H1 (cell line): Measurements from ENCODE around the gene ASS1. TPM values are rescaled to one million over a fixed set of nuclear protein-coding genes. Genes with fewer than 3 reads are reported as not detected.

Experiments
- CTCF ChIA-PET: fragments of 300-600 bp; sonication (Branson Sonifier 250); formaldehyde crosslinking; loops from one replicate; lab custom pipeline; 2021; ENCODE audit not compliant: partially characterized antibody; lab: Charles Lee
- POLR2A ChIA-PET: fragments of 300-600 bp; sonication (Branson Sonifier 250); formaldehyde crosslinking; loops from one replicate; lab custom pipeline; 2021; ENCODE audit warnings: inconsistent platforms; ENCODE audit not compliant: partially characterized antibody; lab: Charles Lee
- DNase-seq, 2 experiments: peaks; one replicate each; pipeline versions ENCODE4 v3.0.0 to v3.0.0-alpha.2; 2010 to 2022; ENCODE audit warnings: low spot score in 2 of 2, low read depth in 1 of 2, mixed read lengths in 1 of 2
- FAIRE-seq: peaks from 2 replicates; lab custom pipeline; 2011; peaks lifted over from hg19 to GRCh38; lab: Jason Lieb, UNC
- H2AFZ ChIP-seq: 2 replicates; pipeline ENCODE4 v1.8.1; 2012; ENCODE audit warnings: low read length, inconsistent platforms
- H2AK5ac ChIP-seq: 2 replicates; pipeline ENCODE4 v1.6.1; 2013; ENCODE audit warnings: low read depth, low read length
- H2BK120ac ChIP-seq: replicated peaks from 2 replicates; pipeline ENCODE3; 2013; ENCODE audit warnings: low read depth, low read length, inconsistent platforms
- H2BK12ac ChIP-seq: 2 replicates; pipeline ENCODE4 v1.6.1; 2013; ENCODE audit warnings: low read depth, low read length
- H2BK15ac ChIP-seq: 2 replicates; pipeline ENCODE4 v1.6.1; 2013; ENCODE audit warnings: low read length
- H2BK20ac ChIP-seq: 2 replicates; pipeline ENCODE4 v1.6.1; 2013; ENCODE audit warnings: low read length
- H2BK5ac ChIP-seq: 2 replicates; pipeline ENCODE4 v1.6.1; 2013; ENCODE audit warnings: low read depth, low read length
- H3K14ac ChIP-seq: 2 replicates; pipeline ENCODE4 v1.6.1; 2013; ENCODE audit warnings: inconsistent platforms; ENCODE audit not compliant: insufficient read length
- H3K18ac ChIP-seq: 2 replicates; pipeline ENCODE4 v1.6.1; 2013; ENCODE audit warnings: low read length; ENCODE audit errors: extremely low read depth
- H3K23ac ChIP-seq: 2 replicates; pipeline ENCODE4 v1.6.1; 2013; ENCODE audit warnings: inconsistent platforms; ENCODE audit not compliant: insufficient read length
- H3K23me2 ChIP-seq: 2 replicates; pipeline ENCODE4 v1.6.1; 2013; ENCODE audit warnings: low read depth, low read length
- H3K27ac ChIP-seq: 2 replicates; pipeline ENCODE4 v1.6.1; 2011; ENCODE audit warnings: low read depth, low read length, inconsistent platforms
- H3K27me3 ChIP-seq, 4 experiments: replicated peaks in 1 of 4; 1 replicate in 1 of 4; 2 replicates in 3 of 4; pipeline versions ENCODE4 v1.6.1 to v1.8.1; 2011 to 2013; ENCODE audit warnings: low read length in 3 of 4, mild to moderate bottlenecking in 3 of 4, inconsistent platforms in 2 of 4, mixed read lengths in 2 of 4, moderate library complexity in 1 of 4; ENCODE audit not compliant: control insufficient read depth in 3 of 4, insufficient read depth in 3 of 4; ENCODE audit errors: extremely low read depth in 1 of 4
- H3K36me3 ChIP-seq, 4 experiments: 2 replicates each; pipeline versions ENCODE4 v1.6.1 to v1.8.1; 2011 to 2013; ENCODE audit warnings: mild to moderate bottlenecking in 4 of 4, low read length in 3 of 4, moderate library complexity in 2 of 4, control low read depth in 1 of 4, inconsistent platforms in 1 of 4; ENCODE audit not compliant: insufficient read depth in 4 of 4, control insufficient read depth in 2 of 4
- H3K4ac ChIP-seq: replicated peaks from 2 replicates; pipeline ENCODE3; 2013; ENCODE audit warnings: low read length, low read depth, mixed read lengths, inconsistent platforms; ENCODE audit not compliant: insufficient read length
- H3K4me1 ChIP-seq, 4 experiments: replicated peaks in 1 of 4; 1 replicate in 1 of 4; 2 replicates in 3 of 4; pipeline versions ENCODE4 v1.6.1 to v1.8.1; 2011 to 2013; ENCODE audit warnings: low read length in 3 of 4, inconsistent platforms in 2 of 4, mixed read lengths in 1 of 4; ENCODE audit not compliant: insufficient read depth in 4 of 4, control insufficient read depth in 3 of 4
- H3K4me2 ChIP-seq, 2 experiments: 2 replicates each; pipeline versions ENCODE4 v1.6.1 to v1.8.1; 2011 to 2013; ENCODE audit warnings: low read depth in 2 of 2, low read length in 2 of 2, control low read depth in 1 of 2, inconsistent platforms in 1 of 2, mild to moderate bottlenecking in 1 of 2; ENCODE audit not compliant: insufficient read depth in 1 of 2
- H3K4me3 ChIP-seq, 4 experiments: fragments of 200-600, 300-600 bp in 1 of 4; sonication (generic), shearing (Covaris generic), sonication (Bioruptor Twin) in 1 of 4; 2 replicates each; pipeline versions ENCODE4 v1.5.1 to v1.8.1; 2011 to 2016; ENCODE audit warnings: low read length in 4 of 4, low read depth in 3 of 4, control low read depth in 2 of 4, inconsistent platforms in 2 of 4, mild to moderate bottlenecking in 2 of 4, mixed read lengths in 1 of 4, moderate library complexity in 1 of 4; ENCODE audit not compliant: insufficient read depth in 2 of 4; ENCODE audit errors: extremely low read depth in 1 of 4
- H3K56ac ChIP-seq: replicated peaks from 2 replicates; pipeline ENCODE3; 2013; ENCODE audit warnings: low read depth, mild to moderate bottlenecking, mixed read lengths, low read length, inconsistent platforms; ENCODE audit not compliant: insufficient read length
- H3K79me1 ChIP-seq: 2 replicates; pipeline ENCODE4 v1.6.1; 2013; ENCODE audit warnings: low read depth, low read length, control low read depth
- H3K79me2 ChIP-seq, 2 experiments: 2 replicates each; pipeline versions ENCODE4 v1.6.1 to v1.8.1; 2012 to 2013; ENCODE audit warnings: low read length in 2 of 2, mild to moderate bottlenecking in 2 of 2, inconsistent platforms in 1 of 2; ENCODE audit not compliant: insufficient read depth in 2 of 2, control insufficient read depth in 1 of 2
- H3K9ac ChIP-seq, 4 experiments: replicated peaks in 1 of 4; 1 replicate in 1 of 4; 2 replicates in 3 of 4; pipeline versions ENCODE4 v1.6.1 to v1.8.1; 2011 to 2013; ENCODE audit warnings: low read depth in 3 of 4, low read length in 3 of 4, control low read depth in 2 of 4, mild to moderate bottlenecking in 2 of 4, moderate library complexity in 2 of 4, inconsistent platforms in 1 of 4; ENCODE audit errors: extremely low read depth in 1 of 4
- H3K9me3 ChIP-seq, 2 experiments: 2 replicates each; pipeline versions ENCODE4 v1.6.1 to v1.8.1; 2012 to 2013; ENCODE audit warnings: mild to moderate bottlenecking in 2 of 2, moderate library complexity in 2 of 2, control low read depth in 1 of 2, inconsistent platforms in 1 of 2, low read depth in 1 of 2, low read length in 1 of 2, mixed read lengths in 1 of 2; ENCODE audit not compliant: insufficient read depth in 2 of 2
- H4K20me1 ChIP-seq, 2 experiments: replicated peaks in 1 of 2; 2 replicates each; pipeline versions ENCODE3 to v1.8.1; 2011 to 2013; ENCODE audit warnings: inconsistent platforms in 2 of 2, low read length in 2 of 2, mild to moderate bottlenecking in 1 of 2; ENCODE audit not compliant: insufficient read depth in 2 of 2, control insufficient read depth in 1 of 2
- H4K5ac ChIP-seq: 2 replicates; pipeline ENCODE4 v1.6.1; 2013; ENCODE audit warnings: low read length, low read depth, mixed read lengths, inconsistent platforms; ENCODE audit not compliant: insufficient read length
- H4K8ac ChIP-seq: 2 replicates; pipeline ENCODE4 v1.8.0; 2013; ENCODE audit warnings: mild to moderate bottlenecking, moderate library complexity, low read length, inconsistent platforms; ENCODE audit not compliant: insufficient read depth; ENCODE audit errors: extremely low read depth
- H4K91ac ChIP-seq: replicated peaks from 2 replicates; pipeline ENCODE3; 2013; ENCODE audit warnings: low read length, mixed read lengths, inconsistent platforms; ENCODE audit not compliant: insufficient read length
- ASH2L ChIP-seq: fragments of 200-600, 300-600 bp; sonication (generic); IDR thresholded peaks from one replicate; pipeline ENCODE4 v1.7.1; 2017; ENCODE audit warnings: low read length
- BACH1 ChIP-seq: IDR thresholded peaks from 2 replicates; pipeline ENCODE4 v1.6.1; 2012; ENCODE audit warnings: low read length, improper control_type of control experiment
- BCL11A ChIP-seq, 2 experiments: IDR thresholded peaks; one replicate each; pipeline ENCODE4 v1.6.1; 2011; ENCODE audit warnings: low read depth in 2 of 2, low read length in 2 of 2, mild to moderate bottlenecking in 2 of 2
- BRCA1 ChIP-seq: IDR thresholded peaks from 2 replicates; pipeline ENCODE4 v1.6.1; 2012; ENCODE audit warnings: low read depth, low read length, improper control_type of control experiment
- CTBP2 ChIP-seq: IDR thresholded peaks from 2 replicates; pipeline ENCODE4 v1.7.0; 2011; ENCODE audit warnings: borderline replicate concordance, mild to moderate bottlenecking, moderate library complexity, mixed read lengths, low read length; ENCODE audit not compliant: insufficient read depth, insufficient read length
- E2F6 ChIP-seq: IDR thresholded peaks from 2 replicates; pipeline ENCODE4 v1.6.1; 2012; ENCODE audit warnings: inconsistent platforms
- HDAC6 ChIP-seq: IDR thresholded peaks from one replicate; pipeline ENCODE4 v1.7.1; 2012; ENCODE audit warnings: low read depth, mild to moderate bottlenecking, inconsistent platforms, low read length, moderate library complexity
- JUN ChIP-seq: IDR thresholded peaks from 2 replicates; pipeline ENCODE4 v1.6.1; 2011; ENCODE audit warnings: low read depth, mild to moderate bottlenecking, improper control_type of control experiment, low read length
- JUND ChIP-seq: IDR thresholded peaks from 2 replicates; pipeline ENCODE4 v1.6.1; 2011; ENCODE audit warnings: mild to moderate bottlenecking, improper control_type of control experiment, low read length
- KDM4A ChIP-seq: IDR thresholded peaks from one replicate; pipeline ENCODE4 v1.7.1; 2012; ENCODE audit warnings: low read depth, mild to moderate bottlenecking, moderate library complexity, low read length, inconsistent platforms; ENCODE audit not compliant: severe bottlenecking
- NRF1 ChIP-seq: IDR thresholded peaks from 2 replicates; pipeline ENCODE4 v1.6.1; 2011; ENCODE audit warnings: mild to moderate bottlenecking, low read depth, low read length, improper control_type of control experiment
- TAF7 ChIP-seq: optimal IDR thresholded peaks from 2 replicates; pipeline ENCODE3; 2011; ENCODE audit warnings: low read depth, mild to moderate bottlenecking, inconsistent platforms, low read length, moderate library complexity, borderline replicate concordance
- WGBS, 2 experiments: shearing (Covaris generic) in 1 of 2; methylation state at CpG; one replicate each; pipeline versions ENCODE4 v1.1.6 to v1.1.7; 2013 to 2015; ENCODE audit warnings: low lambda C conversion rate in 2 of 2, mixed read lengths in 2 of 2, inconsistent platforms in 1 of 2, low coverage in 1 of 2, missing lambda C conversion rate in 1 of 2; ENCODE audit not compliant: insufficient replicate concordance in 2 of 2, insufficient coverage in 1 of 2, insufficient read length in 1 of 2; ENCODE audit errors: extremely low coverage in 1 of 2, missing lambda C conversion rate in 1 of 2; 5-methylcytosine and 5-hydroxymethylcytosine counted together
- polyA plus RNA-seq, 7 experiments: library from polyadenylated mRNA; depleted of rRNA in 3 of 7; stranded (reverse) in 5 of 7; unstranded in 2 of 7; fragments of >200 nt in 5 of 7; fragments of 200-250 nt in 2 of 7; gene quantifications; 1 replicate in 5 of 7; 2 replicates in 1 of 7; 4 replicates in 1 of 7; pipeline versions ENCODE4 v1.2.1 to v1.2.3, GENCODE V29; 2011 to 2013; ENCODE audit warnings: missing spikeins in 2 of 7, mixed read lengths in 2 of 7
- total RNA-seq: library from RNA; stranded (reverse); fragmentation: NEBNext Ultra II Directional; extraction: Animal tissue kit (Norgen Biotek cat#: 25700); gene quantifications from 2 replicates; pipeline ENCODE4 v1.2.1, GENCODE V29; 2021

The ASS1 gene
- total and polyA plus RNA-seq, 2 of the 8 experiments (the other 6 are each of a cell fraction or from before 2014, with no cell fraction given): 108 to 296 TPM

GRCh38 chr9:130431536-130432303, 13.0 kb upstream of the ASS1 start:
- Histone ChIP-seq H3K4ac (no peak overlapping the region), H4K91ac (no peak overlapping the region), H2AFZ (no peak overlapping the region), H3K4me3 (no peak overlapping the region), H3K56ac (no peak overlapping the region), H4K20me1 (no peaks in the 10 kb centered on the region), H2BK15ac (no peak overlapping the region), H2BK12ac (no peak overlapping the region), H3K18ac (no peak overlapping the region), H3K23ac (no peak overlapping the region), H3K79me1 (no peaks in the 10 kb centered on the region), H3K4me2 (no peak overlapping the region), H4K8ac (no peak overlapping the region), H3K9me3 (no peaks in the 10 kb centered on the region), H3K27ac (no peak overlapping the region), H3K36me3 (no peaks in the 10 kb centered on the region), H2BK120ac (no peak overlapping the region), H3K27me3 (peaks cover 1 to 27% (median 20%) of the 10 kb centered on the region in 4 experiments; a peak in 6 of 7 replicates), H3K14ac (no peak overlapping the region), H3K4me1 (peaks cover 0 to 22% (median 11%) of the 10 kb centered on the region in 4 experiments; a peak in 6 of 7 replicates), H3K9ac (no peak overlapping the region), H2BK20ac (no peak overlapping the region), H2AK5ac (no peak overlapping the region), H3K79me2 (no peaks in the 10 kb centered on the region), H2BK5ac (peak overlapping the region; percentile 56; the same call in 1 of the 2 replicates), H4K5ac (no peak overlapping the region), H3K23me2 (peaks cover 8% of the 10 kb centered on the region)
- DNase-seq (no peak), FAIRE-seq (no peak)
- CTCF ChIA-PET: interaction anchor here (0.8 to 2.6 kb wide), 5 partner anchors 10 to 72 kb away, joined by 3 to 12 read pairs (median 3); no protein-coding TSS in a partner anchor
- POLR2A ChIA-PET: interaction anchor here (0.6 to 1.7 kb wide), 3 partner anchors 9 to 17 kb away, joined by 3 to 10 read pairs (median 3); no protein-coding TSS in a partner anchor
- 87% methylated on average over 17 of the region's 17 CpGs; no CpG with 5 or more reads in 1 of the 2 experiments for WGBS, 2 experiments
- TF ChIP-seq E2F6 (no peak), BACH1 (no peak), CTBP2 (no peak), ASH2L (no peak), BRCA1 (no peak), KDM4A (no peak), JUN (no peak), HDAC6 (no peak), NRF1 (no peak), JUND (no peak), TAF7 (no peak), BCL11A (IDR thresholded peaks at IDR 0.05; ENCODE audit: low read depth in 2 of 2, low read length in 2 of 2) (no peak)
